GM23248 (cell line): Measurements from ENCODE around the gene PSMB8.

ENCODE experiments used
- EZH2 ChIP-seq: fragments of 200-600 bp; sonication (generic); IDR thresholded peaks from 2 replicates; pipeline ENCODE4 v1.6.1; 2018; ENCODE audit warnings: antibody characterized with exemption, mild to moderate bottlenecking; ENCODE audit not compliant: insufficient read depth, poor library complexity, severe bottlenecking
- EZH2phosphoT487 ChIP-seq: fragments of 200-600 bp; sonication (generic); IDR thresholded peaks from 2 replicates; pipeline ENCODE4 v1.6.1; 2018; ENCODE audit warnings: antibody characterized with exemption, moderate library complexity, mild to moderate bottlenecking, low read depth; ENCODE audit not compliant: insufficient read depth

DNA sequence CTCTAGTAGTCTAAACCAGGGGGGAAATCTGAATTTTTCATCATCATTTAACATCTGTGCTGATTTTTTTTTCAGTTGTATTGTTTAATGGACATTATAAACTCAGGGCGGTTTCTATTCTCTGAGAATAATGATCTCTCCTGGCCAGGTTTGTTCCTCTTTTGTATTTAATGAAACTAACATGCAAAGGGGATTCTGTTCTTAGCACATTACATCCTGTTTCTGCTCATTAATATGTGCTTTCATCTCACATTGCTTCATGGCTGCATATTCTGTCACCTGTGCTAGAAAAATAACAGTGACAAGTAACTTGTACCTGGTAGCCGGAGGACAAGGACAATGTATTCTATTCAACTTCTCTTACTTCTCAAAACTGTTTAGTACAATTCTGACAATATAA lies 27.9 kb downstream of the PSMB8 start:
- no peak for TF ChIP-seq EZH2
- no peak for TF ChIP-seq EZH2phosphoT487
